Hematopoietic multipotent progenitor cell treated with erythropoietin and hydrocortisone succinate and interleukin-3 and kit ligand, for 17 days (in vitro differentiated cells): Measurements from ENCODE around the gene WWC2.
"Not testable (repeated sequence)": the region's sequence is repeated elsewhere in the genome, so short reads cannot be mapped to it uniquely, and the experiment has no call there.

Experiments
- DNase-seq: peaks from one replicate; pipeline ENCODE4 v3.0.0-alpha.2; 2015; ENCODE audit warnings: low spot score

Gene WWC2

DNA sequence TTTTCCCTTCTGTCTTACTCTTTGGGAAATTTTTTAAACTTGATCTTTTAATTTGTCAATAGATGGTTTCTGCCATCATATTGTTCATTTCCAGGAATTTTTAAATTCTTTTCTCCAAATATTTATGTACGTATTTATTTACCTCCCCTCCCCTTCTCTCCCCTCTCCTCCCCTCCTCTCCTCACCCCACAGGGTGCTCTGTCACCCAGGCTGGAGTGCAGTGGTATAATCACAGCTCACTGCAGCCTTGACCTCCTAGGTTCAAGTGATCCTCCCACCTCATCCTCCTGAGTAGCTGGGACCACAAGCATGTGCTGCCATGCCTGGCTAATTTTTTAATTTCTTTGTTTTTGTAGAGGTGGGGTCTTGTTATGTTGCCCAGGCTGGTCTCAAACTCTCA is 73.8 kb downstream of the WWC2 start:
- DNase-seq, result no peak

DNA sequence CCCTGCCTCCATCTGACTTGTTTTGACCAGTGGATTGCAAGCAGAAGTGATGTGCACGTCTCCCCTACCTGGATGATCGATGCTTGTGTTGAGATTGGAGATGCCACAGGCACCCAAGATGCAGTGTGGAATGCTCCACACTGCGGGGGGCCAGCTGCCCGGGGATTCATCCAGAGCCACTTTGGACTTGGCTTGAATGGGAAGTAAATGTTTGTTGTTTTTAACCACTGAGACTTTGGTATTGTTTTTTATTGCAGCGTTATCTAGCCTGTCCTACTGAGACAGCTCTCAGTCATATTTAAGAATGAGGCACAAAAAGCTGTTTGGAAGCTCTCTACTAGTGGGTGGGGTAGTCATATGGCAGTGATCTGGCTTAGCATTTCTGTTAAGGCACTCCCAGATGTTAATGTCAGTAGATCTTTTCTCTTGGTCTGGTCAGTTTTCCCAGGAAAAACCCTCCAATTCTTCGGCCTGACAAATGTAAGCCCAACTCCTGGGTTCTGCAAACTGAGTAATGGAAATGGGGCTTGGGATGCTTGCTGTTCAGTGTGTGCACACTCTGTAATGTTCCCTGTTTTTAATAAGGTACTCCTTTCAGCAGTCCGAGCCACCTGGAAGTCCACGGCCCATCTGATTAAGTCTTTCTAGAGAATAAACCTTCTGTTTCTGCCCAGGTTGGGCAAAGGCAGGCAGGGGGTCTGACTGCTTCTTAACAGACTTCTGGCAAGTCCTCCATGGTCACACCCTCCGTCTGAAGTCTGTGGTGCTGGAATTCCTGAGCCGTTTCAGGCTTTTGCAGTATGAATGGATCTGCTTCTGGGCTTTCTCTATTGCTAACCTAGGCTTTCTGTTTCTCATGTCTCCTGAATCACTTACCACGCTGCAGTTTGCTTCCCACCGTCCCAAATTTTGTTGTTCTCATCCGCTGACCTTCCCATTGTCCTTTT is 74.8 kb downstream of the WWC2 start:
- DNase-seq, result no peak

GRCh38 chr4:183175631-183176232 is 76.7 kb downstream of the WWC2 start:
- DNase-seq, result no peak

DNA sequence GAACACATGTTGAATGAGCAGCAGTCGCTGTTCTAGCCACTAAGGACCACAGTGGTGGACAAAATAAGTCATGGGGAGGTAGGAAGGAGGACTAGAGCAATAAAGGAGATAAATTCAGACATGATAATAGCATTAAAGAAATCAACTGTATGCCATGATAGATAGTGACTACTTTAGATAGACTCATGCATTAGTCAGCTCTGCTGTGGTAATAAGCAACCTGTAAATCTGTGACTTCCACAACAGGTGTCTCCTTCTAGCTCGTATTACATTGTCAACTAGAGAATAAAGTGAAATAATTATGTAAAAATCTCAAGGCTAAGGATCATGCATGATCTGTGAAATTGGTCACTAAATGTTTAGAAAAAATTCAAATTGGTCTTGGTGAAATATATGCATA is 77.9 kb downstream of the WWC2 start:
- no peak for DNase-seq

DNA sequence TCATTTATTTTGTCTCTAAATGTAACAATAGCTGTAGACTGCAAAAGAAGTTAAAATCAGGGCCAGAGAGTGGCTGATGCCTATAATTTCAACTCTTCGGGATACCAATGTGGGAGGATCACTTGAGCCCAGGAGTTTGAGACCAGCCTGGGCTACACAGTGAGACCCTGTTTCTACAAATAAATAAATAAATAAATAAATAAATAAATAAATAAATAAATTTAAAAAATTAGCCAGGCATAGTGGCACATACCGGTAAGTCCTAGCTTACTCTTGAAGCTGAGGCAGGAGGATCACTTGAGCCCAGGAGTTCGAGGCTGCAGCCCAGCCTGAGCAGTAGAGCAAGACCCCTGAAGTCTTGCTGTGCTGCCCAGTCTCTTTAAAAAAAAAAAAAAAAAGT is 79.1 kb downstream of the WWC2 start:
- DNase-seq, result no peak

DNA sequence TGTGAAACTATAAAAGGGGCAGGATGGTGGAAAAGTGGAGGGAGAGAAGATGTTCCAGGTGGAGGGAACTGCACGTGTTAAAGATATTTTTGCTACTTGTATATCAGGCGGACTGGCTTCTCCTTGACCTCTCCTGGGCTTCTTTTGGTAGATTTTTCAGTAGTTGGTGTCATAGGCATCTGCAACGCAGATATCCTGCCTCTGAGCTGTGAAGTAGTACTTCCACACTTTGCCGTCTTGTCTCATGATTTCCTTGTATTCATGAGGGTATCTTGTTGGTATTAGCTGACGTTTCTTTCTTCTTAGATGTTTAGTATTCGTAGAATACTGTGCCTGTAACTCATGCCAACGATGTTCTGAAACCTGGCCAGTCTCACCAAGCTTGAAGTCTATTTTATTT is 81.0 kb downstream of the WWC2 start:
- DNase-seq, result no peak

DNA sequence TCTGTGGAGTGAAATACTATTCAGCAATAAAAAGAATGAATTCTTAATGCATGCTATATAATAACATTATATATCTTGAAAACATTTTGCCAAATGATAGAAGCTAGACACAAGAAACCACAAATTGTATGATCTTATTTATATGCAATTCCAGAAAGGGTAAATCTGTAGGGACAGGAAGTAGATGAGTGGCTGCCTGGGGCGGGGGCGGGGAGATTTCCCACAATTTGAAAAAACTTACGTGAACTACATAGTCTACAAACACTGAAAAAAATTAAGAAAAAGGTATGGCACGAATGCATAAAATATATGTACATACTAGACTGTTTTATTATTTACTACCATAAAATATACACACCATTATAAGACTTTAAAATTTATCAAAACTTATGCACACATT is 81.6 kb downstream of the WWC2 start:
- no peak for DNase-seq

DNA sequence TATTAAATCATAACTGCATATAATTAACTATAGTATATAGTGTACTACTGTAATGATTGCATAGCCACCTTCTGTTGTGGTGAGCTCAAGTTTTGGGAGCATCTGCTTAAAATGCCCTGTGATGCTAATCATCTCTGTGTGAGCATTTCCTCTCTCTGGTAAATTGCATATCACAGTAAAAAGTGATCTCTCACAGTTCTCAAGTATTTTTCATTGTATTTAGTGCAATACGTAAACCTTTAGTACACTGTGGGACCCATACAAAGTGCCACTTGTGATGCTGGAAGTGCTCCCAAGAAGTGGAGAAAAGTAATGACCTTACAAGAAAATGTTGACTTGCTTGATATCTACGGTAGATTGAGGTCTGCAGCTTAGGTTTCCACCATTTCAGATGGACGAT is 82.0 kb downstream of the WWC2 start:
- no peak for DNase-seq

DNA sequence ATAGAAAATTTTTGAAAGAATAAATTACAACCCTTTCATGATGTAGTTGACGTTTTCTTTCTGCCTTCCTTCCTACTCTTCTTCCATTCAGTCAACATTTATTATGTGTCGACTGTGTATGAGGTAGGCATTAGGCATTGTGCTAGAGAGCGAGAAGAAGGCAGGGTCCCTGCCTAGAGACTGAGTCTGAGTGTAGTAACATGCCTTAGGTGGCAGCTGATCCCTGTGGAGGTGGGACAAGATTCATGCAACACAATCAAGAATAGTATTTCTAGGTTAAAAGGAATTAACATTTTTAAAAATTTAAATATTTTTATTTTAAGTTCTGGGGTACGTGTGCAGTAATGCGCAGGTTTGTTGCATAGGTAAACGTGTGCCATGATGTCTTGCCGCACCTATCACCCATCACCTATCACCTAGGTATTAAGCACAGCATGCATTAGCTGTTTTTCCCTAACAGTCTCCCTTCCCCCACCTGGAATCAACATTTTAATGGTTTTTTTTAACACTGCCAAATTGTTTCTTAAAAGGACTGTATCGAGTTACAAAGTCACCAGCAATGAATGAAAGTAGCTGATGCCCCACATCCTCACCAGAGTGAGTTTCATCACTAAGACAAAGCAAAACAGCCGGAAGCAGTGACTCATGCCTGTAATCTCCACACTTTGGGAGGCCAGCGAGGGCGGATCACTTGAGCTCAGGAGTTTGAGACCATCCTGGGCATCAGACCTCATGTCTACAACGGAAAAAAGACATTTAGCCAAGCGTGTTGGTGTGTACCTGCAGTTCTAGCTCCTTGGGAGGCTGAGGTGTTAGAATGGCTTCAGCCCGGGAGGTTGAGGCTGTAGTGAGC is 84.0 kb downstream of the WWC2 start:
- DNase-seq, result no peak

DNA sequence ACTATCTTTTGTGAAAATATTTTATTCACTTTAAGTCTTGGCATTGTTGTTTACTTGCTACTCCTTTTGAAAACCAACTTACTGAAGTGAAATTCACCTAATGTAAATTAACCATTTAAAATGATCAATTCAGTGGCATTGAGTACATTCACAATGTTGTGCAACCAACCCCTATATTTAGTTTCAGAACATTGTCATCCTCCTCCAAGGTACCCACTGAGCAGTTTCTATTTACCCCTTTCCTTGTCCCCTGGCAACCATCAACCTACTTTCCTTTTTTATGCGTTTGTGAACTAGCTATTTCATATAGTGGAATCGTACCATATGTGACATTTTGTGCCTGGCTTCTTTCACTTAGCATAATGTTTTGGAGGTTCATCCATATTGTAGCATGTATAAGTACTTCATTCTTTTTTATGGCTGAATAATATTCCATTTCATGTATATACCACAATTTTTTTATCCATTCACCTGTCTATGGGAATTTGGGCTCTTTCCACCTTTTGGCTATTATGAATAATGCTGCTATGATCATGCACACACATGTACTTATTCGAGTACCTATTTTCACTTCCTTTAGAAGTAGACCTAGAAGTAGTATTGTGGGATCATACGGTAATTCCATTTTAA is 85.0 kb downstream of the WWC2 start:
- DNase-seq, result no peak

GRCh38 chr4:183185018-183185417 is 86.0 kb downstream of the WWC2 start:
- DNase-seq, result no peak

- no peak for DNase-seq
These were observed 86.5 kb downstream of the WWC2 start for GRCh38 chr4:183185559-183185958.

- DNase-seq, result no peak
These were observed 87.8 kb downstream of the WWC2 start for GRCh38 chr4:183186813-183187212.

DNA sequence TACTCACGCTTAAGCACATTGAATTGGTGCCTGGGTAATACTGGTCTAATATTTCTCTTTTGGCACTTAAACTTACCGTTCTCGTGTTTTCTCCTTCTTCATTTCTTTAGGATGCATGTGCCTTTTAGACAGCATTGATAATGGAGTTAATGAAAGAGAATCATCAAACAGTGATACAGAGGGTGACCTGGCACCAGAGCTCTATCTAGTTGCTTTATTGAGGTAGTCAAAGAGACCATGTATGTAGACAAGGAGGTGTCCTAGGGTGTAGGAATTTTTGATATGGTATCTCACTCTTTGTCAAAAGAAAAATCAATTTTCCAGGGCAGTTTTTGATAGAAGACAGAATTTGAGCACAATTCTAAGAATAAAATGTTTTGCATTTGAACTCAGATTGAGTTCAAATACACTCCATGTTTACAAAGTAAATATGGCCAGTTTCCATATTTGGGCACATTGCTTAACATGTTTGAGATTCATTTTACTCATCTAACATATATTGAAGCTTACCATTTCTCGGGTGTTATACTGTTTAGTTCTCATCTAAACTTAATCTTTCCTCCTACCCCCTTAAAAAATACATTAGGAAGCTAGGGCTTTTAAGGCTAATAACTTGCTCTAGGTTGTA is 92.0 kb downstream of the WWC2 start:
- DNase-seq, result no peak

DNA sequence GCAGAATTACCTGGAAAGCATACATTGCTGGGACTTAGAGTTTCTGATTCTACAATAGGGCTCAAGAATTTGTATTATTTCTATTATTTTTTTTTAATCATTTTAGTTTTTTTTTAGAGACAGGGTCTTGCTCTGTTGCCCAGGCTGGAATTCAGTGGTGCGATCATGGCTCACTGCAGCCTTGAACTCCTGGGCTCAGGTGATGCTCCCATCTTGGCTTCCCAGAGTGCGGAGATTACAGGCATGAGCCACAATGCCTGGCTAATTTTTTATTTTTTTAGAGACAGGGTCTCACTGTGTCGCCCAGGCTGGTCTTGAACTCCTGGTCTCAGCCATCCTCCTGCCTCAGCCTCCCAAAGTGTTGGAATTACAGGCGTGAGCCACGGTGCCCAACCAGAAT is 92.6 kb downstream of the WWC2 start:
- DNase-seq, result no peak

- DNase-seq, result no peak
These were observed 93.5 kb downstream of the WWC2 start for GRCh38 chr4:183192571-183192970.

GRCh38 chr4:183193730-183194338 is 94.8 kb downstream of the WWC2 start:
- not testable (repeated sequence) for DNase-seq

- DNase-seq, result no peak
These were observed 96.5 kb downstream of the WWC2 start for GRCh38 chr4:183195534-183195933.

DNA sequence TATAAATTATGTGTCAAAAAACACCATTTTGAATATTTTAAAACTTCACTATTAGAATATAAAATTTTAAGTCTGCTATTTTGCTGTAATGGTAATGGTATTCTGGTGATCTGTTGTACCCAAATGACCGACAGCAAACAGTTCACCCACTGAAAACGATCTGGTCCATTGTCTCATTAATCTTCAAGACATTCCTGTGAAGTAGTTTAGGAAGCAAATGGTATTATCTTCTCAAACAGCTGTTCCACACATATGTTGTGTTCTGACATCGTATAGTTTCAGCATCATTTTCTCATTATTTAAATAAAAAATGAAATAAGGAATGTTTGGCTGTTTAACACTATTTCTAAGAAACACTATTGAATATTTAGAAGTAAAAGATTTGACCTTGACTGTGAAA is 98.1 kb downstream of the WWC2 start:
- no peak for DNase-seq

DNA sequence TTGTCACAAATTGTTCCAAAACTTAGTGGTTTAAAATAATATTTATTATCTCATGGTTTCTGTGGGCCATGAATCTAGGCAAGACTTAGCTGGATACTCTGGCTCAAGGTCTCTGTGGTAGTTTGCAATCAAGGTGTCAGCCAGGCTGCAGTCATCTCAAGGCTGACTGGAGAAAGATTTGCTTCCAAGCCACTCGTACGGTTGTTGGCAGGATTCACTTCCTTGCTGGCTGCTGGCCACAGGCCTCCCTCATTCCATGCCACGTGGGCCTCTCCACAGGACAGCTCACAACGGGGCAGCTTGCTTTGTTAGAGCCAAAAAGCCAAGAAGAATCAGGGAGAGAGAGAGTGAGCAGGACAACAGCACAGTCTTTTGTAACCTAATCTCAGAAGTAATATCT is 101.4 kb downstream of the WWC2 start:
- no peak for DNase-seq

- DNase-seq, result no peak
These were observed 102.3 kb downstream of the WWC2 start for GRCh38 chr4:183201331-183201730.
